Thymus (tissue), 11 donors: ENCODE data around the gene ABTB1. TPM values are rescaled to one million over a fixed set of nuclear protein-coding genes. Genes with fewer than 3 reads are reported as not detected.
"Not testable (repeated sequence)": the region's sequence is repeated elsewhere in the genome, so short reads cannot be mapped to it uniquely, and the experiment has no call there.

Experiments
- DNase-seq, 9 donors: peaks; one replicate each; pipeline ENCODE4 v3.0.0-alpha.2; 2013; ENCODE audit warnings: low spot score in 9 of 9, low read depth in 6 of 9, missing footprints in 1 of 9
- H3K27ac ChIP-seq, 2 donors: one replicate each; pipeline ENCODE4 v1.5.1; 2013; ENCODE audit warnings: control low read depth in 1 of 2, low read depth in 1 of 2, low read length in 1 of 2, mild to moderate bottlenecking in 1 of 2, moderate library complexity in 1 of 2
- H3K27me3 ChIP-seq, 2 donors: one replicate each; pipeline ENCODE4 v1.5.1; 2013; ENCODE audit warnings: low read length in 1 of 2; ENCODE audit not compliant: control insufficient read depth in 2 of 2, insufficient read depth in 1 of 2
- H3K36me3 ChIP-seq, 2 donors: one replicate each; pipeline ENCODE4 v1.5.1; 2013; ENCODE audit warnings: low read length in 1 of 2, mild to moderate bottlenecking in 1 of 2, moderate library complexity in 1 of 2; ENCODE audit not compliant: control insufficient read depth in 2 of 2, insufficient read depth in 2 of 2
- H3K4me1 ChIP-seq, 2 donors: one replicate each; pipeline ENCODE4 v1.5.1; 2013; ENCODE audit warnings: low read length in 2 of 2; ENCODE audit not compliant: control insufficient read depth in 2 of 2, insufficient read depth in 2 of 2
- H3K4me3 ChIP-seq, 2 donors: one replicate each; pipeline ENCODE4 v1.5.1; 2013; ENCODE audit warnings: low read length in 2 of 2, control low read depth in 1 of 2, mild to moderate bottlenecking in 1 of 2
- H3K9me3 ChIP-seq, 2 donors: one replicate each; pipeline ENCODE4 v1.5.1; 2013; ENCODE audit warnings: low read length in 1 of 2, mild to moderate bottlenecking in 1 of 2; ENCODE audit not compliant: control insufficient read depth in 2 of 2, insufficient read depth in 1 of 2
- WGBS: extraction: QIAGEN DNeasy Blood & Tissue Kit; methylation state at CpG from one replicate; pipeline ENCODE4 v1.1.7; 2013; 5-methylcytosine and 5-hydroxymethylcytosine counted together
- polyA plus RNA-seq: library from polyadenylated mRNA; stranded (reverse); fragments of 200-250 nt; gene quantifications from one replicate; pipeline ENCODE4 v1.2.3, GENCODE V29; 2013
- total RNA-seq: library from RNA; stranded (reverse); fragments of 120-200 nt; gene quantifications from one replicate; pipeline ENCODE4 v1.2.4, GENCODE V29; 2013
- donor health status: healthy.

ABTB1 gene
- total and polyA plus RNA-seq, 2 donors: 7.6 to 130 TPM

DNA sequence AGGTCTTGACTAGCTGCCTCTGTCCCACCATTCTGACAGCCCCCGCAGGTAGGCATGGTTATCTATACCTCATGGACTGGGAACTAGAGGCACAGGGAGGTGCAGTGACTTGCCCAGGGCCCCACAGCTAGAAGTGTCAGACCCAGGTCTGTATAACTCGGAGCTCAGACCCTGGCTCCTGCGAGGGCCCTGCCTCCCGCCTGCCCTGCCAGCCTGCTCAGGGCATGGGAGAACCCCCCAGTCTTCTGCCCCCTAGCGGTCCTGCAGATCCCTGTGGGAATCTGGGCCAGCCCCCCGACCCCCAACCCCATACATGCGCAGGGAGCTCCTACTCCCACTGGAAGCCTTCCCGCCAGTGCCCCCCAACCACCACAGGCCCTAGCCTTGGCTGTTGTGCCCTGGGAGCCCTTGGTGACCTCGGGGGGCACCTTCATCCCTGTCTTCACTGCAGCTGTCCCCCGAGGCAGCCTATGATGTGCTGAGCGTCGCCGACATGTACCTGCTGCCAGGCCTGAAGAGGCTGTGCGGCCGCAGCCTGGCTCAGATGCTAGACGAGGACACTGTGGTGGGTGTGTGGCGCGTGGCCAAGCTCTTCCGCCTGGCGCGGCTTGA, 6.9 kb downstream of the ABTB1 start:
- Histone ChIP-seq H3K36me3 (peaks cover 26 to 50% of the 10 kb centered on the region in 2 donors), H3K4me1 (no peaks in the 10 kb centered on the region), H3K27ac (no peak overlapping the region), H3K4me3 (no peak overlapping the region), H3K27me3 (no peaks in the 10 kb centered on the region), H3K9me3 (no peaks in the 10 kb centered on the region)
- WGBS: 98% methylated on average over 21 of the region's 21 CpGs
- no peak for DNase-seq

DNA sequence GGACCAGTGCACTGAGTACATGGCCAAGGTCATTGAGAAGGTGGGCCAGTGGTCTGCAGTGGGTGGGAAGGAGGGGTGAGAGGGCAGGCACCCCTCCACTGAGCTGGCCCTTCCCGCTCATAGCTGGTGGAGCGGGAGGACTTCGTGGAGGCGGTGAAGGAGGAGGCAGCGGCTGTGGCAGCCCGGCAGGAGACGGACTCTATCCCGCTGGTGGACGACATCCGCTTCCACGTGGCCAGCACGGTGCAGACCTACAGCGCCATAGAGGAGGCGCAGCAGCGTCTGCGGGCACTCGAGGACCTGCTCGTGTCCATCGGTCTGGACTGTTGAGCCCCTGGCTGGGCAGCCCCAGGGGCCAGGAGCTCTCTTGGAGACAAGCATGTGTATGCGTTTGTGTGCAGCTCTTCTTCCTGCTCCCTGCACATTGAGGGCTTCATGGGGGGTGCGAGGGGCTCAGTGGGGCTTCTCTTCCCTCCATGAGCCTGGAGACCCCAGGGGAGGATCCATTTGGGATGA, 7.5 kb downstream of the ABTB1 start:
- WGBS: 98% methylated on average over 21 of the region's 21 CpGs
- DNase-seq: no peak
- H3K4me3 ChIP-seq: no peak overlapping the region
- peaks cover 22 to 46% of the 10 kb centered on the region in 2 donors for H3K36me3 ChIP-seq
- H3K27me3 ChIP-seq: no peaks in the 10 kb centered on the region
- no peaks in the 10 kb centered on the region for H3K9me3 ChIP-seq
- no peak overlapping the region for H3K27ac ChIP-seq
- H3K4me1 ChIP-seq: no peaks in the 10 kb centered on the region

DNA sequence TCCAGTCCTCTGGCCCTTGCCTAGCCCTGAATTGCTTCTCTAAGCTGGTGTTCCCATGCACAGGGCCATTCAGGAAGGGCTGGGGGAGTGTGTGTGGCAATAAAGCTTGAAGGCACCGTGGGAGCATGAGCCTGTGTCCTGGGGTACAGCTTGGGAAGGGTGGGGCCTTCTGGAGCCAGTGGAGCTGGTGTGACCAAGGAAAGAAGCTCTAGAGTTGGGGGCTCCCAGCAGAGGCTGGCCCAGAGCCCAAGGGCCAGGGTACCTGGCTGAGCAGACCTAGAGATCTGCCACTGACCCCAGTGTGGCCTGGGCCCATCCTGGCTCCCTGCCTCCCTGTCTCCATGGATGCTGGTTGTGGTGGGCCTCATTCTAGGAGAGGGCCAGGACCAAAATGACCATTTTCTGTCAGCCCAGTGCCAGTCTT, 8.1 kb downstream of the ABTB1 start:
- Histone ChIP-seq H3K27ac (no peak overlapping the region), H3K36me3 (peaks cover 21 to 44% of the 10 kb centered on the region in 2 donors), H3K4me1 (no peaks in the 10 kb centered on the region), H3K9me3 (no peaks in the 10 kb centered on the region), H3K27me3 (no peaks in the 10 kb centered on the region), H3K4me3 (no peak overlapping the region)
- no peak for DNase-seq
- 96% methylated on average over 1 of the region's 1 CpG for WGBS

DNA sequence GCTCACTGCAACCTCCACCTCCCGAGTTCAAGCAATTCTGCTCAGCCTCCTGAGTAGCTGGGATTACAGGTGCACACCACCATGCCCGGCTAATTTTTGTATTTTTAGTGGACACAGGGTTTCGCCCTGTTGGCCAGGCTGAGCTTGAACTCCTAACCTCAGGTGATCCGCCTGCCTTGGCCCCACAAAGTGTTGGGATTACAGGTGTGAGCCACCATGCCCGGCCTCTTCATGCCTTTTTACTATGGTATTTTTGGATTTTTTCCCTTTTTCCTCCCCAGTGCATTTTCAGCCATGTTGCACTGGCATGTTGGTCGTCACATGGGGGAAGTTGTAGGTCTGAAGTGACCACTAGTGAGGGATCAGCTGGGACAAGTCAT, 9.4 kb downstream of the ABTB1 start:
- H3K36me3 ChIP-seq: peaks cover 12 to 30% of the 10 kb centered on the region in 2 donors
- not testable (repeated sequence) for H3K4me1 ChIP-seq, H3K9me3 ChIP-seq, DNase-seq, H3K4me3 ChIP-seq, H3K27ac ChIP-seq, H3K27me3 ChIP-seq
- WGBS: 99% methylated on average over 6 of the region's 6 CpGs

DNA sequence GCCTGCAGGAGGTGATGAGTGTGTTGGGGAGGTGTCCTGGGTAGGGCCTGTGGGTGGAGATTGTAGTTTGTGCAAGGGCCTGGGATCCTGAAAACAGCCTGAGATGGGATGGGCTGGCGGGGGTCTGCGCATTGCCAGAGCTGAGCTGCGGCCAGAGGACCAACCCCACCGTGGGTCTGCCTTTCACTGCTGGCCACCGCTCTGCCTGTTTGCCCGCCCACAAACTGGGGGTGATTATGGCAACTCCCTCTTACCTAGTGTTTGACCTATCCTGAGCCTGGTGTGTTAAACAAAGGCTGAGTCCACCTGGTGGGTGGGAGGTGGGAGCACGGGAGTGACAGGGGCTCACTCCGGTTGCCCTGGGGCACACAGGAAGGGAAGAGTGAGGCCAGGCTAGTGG, 9.8 kb downstream of the ABTB1 start:
- H3K27me3 ChIP-seq: no peaks in the 10 kb centered on the region
- H3K9me3 ChIP-seq: no peaks in the 10 kb centered on the region
- no peak overlapping the region for H3K4me3 ChIP-seq
- no peak for DNase-seq
- no peak overlapping the region for H3K27ac ChIP-seq
- WGBS: 97% methylated on average over 8 of the region's 8 CpGs
- H3K36me3 ChIP-seq: peaks cover 9 to 26% of the 10 kb centered on the region in 2 donors
- no peaks in the 10 kb centered on the region for H3K4me1 ChIP-seq

DNA sequence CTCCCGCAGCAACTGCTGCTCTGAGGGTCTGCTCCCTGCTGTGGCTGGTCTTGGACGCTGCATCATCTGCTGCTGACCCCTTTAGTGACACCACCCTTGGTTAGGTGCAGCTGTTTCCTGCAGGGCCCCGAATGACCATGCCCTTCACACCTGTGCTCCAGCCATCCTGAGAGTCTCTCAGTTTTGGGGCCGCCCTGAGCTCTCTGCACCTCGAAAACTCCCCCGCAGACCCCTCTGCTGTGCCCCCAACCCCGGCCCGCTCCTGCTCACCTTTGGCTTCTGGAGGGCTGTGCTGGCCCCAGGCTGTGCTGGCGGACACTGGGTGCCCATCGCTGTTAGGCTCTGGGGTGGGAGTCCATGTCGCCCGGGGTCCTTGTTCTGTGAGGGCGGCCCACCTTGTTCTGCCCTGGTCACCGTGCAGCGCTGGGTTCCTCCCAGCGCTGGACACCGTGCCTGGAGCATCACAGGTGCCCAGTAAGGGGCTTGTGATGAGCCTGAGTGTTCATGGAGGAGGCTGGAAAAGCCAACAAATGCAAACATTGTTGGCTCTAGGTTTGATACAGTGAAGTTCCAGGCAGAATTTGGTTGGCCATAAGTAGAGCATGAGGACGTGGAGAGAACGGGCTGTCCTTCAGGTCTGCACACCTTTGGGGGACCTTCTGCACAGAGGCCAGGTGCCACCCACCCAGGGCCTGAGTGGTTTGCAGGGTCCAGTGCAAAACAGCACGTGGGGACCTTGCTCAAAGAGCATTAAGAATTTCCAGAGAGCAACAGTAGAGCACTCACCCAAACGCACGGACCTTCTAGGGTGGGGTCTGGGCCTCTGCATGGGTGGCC, 12.3 kb downstream of the ABTB1 start:
- Histone ChIP-seq H3K9me3 (peaks cover 0 to 1% of the 10 kb centered on the region in 2 donors), H3K27ac (no peak overlapping the region), H3K27me3 (no peaks in the 10 kb centered on the region), H3K4me3 (no peak overlapping the region), H3K4me1 (no peaks in the 10 kb centered on the region), H3K36me3 (peaks cover 0 to 5% of the 10 kb centered on the region in 2 donors)
- DNase-seq: no peak
- 91% methylated on average over 22 of the region's 22 CpGs for WGBS

DNA sequence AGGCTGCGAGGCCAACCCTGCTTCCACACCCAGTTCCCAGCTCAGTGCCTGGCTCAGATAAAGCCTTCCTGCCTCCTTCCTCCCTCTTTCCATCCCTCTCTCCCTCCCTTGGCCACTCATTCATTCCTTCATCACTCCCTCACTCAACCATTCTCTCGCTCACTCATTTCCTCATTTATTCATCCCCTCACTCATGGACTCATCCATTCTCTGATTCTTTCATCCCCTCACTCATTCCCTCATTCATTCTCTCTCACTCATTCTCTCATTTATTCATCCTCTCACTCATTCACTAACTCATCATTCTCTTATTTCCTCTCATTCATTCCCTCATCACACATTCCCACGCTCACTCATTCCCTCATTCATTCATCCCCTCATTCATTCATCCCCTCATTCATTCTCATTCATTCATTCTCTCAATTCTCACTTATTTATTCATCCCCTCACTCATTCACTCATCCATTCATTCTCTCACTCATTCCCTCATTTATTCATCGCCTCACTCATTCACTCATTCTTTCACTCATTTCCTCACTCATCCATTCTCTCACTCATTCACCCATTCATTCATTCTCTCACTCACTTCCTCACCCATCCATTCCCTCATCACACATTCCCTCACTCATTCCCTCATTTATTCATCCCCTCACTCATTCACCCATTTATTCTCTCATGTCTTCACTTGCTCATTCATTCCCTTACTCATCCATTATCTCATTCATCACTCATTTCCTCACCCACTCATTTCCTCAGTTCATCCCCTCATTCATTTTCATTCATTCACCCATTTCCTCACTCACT, 13.2 kb downstream of the ABTB1 start:
- Histone ChIP-seq H3K27ac (no peak overlapping the region), H3K4me3 (no peak overlapping the region), H3K9me3 (peaks cover 0 to 3% of the 10 kb centered on the region in 2 donors), H3K36me3 (no peaks in the 10 kb centered on the region), H3K4me1 (no peaks in the 10 kb centered on the region), H3K27me3 (no peaks in the 10 kb centered on the region)
- over 99% methylated on average over 4 of the region's 4 CpGs for WGBS
- DNase-seq: no peak

DNA sequence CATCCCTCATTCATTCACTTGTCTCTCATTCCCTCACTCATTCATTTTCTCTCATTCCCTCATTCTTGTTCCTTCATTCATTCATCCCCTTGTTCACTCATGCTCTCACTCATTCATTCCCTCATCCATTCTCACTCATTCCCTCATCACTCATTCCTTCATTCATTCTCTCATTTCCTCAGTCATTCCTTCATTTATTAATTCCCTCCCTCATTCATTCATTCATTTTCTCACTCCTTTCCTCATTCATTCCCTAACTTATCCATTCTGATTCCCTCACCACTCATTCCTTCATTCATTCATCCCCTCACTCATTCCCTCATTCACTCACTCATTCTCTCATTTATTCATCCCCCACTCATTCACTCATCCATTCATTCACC, 13.8 kb downstream of the ABTB1 start:
- peaks cover 0 to 3% of the 10 kb centered on the region in 2 donors for H3K9me3 ChIP-seq
- no peak for DNase-seq
- H3K4me3 ChIP-seq: no peak overlapping the region
- no peaks in the 10 kb centered on the region for H3K36me3 ChIP-seq
- H3K4me1 ChIP-seq: no peaks in the 10 kb centered on the region
- H3K27ac ChIP-seq: no peak overlapping the region
- H3K27me3 ChIP-seq: no peaks in the 10 kb centered on the region
